IMR-90 (cell line): ENCODE results near the gene TNNC2.

ENCODE experiments used
- BHLHE40 ChIP-seq: fragments of 150-350 bp; IDR thresholded peaks from 2 replicates; pipeline ENCODE4 v1.6.1; 2016; ENCODE audit warnings: mild to moderate bottlenecking, low read depth, low read length
- CEBPB ChIP-seq: IDR thresholded peaks from 2 replicates; pipeline ENCODE4 v1.6.1; 2012; ENCODE audit warnings: low read depth, low read length, improper control_type of control experiment
- CHD1 ChIP-seq: IDR thresholded peaks from 2 replicates; pipeline ENCODE4 v1.6.1; 2012; ENCODE audit warnings: low read depth, low read length, improper control_type of control experiment
- CTCF ChIP-seq: conservative IDR thresholded peaks from 2 replicates; pipeline ENCODE4 v1.5.1; 2012; ENCODE audit warnings: mild to moderate bottlenecking, low read depth, low read length, improper control_type of control experiment
- ELK1 ChIP-seq: fragments of 150-350 bp; IDR thresholded peaks from 2 replicates; pipeline ENCODE4 v1.6.1; 2016; ENCODE audit warnings: low read depth, mild to moderate bottlenecking, low read length, moderate library complexity, borderline replicate concordance
- FOS ChIP-seq: fragments of 150-350 bp; IDR thresholded peaks from 2 replicates; pipeline ENCODE4 v1.6.1; 2016; ENCODE audit warnings: low read depth, low read length
- MAFK ChIP-seq: IDR thresholded peaks from 2 replicates; pipeline ENCODE4 v1.6.1; 2012; ENCODE audit warnings: low read depth, low read length, improper control_type of control experiment
- MAZ ChIP-seq: IDR thresholded peaks from 2 replicates; pipeline ENCODE4 v1.6.1; 2012; ENCODE audit warnings: low read depth, mild to moderate bottlenecking, low read length, improper control_type of control experiment, moderate library complexity, borderline replicate concordance
- POLR2A ChIP-seq: IDR thresholded peaks from 2 replicates; pipeline ENCODE4 v1.6.1; 2012; ENCODE audit warnings: mild to moderate bottlenecking, low read depth, low read length
- RAD21 ChIP-seq: IDR thresholded peaks from 2 replicates; pipeline ENCODE4 v1.6.1; 2012; ENCODE audit warnings: low read length, improper control_type of control experiment
- RCOR1 ChIP-seq: IDR thresholded peaks from 2 replicates; pipeline ENCODE4 v1.6.1; 2012; ENCODE audit warnings: mild to moderate bottlenecking, low read length, improper control_type of control experiment; ENCODE audit not compliant: insufficient replicate concordance
- RFX5 ChIP-seq: IDR thresholded peaks from 2 replicates; pipeline ENCODE4 v1.8.0; 2012; ENCODE audit warnings: low read depth, mild to moderate bottlenecking, low read length, moderate library complexity
- SMC3 ChIP-seq: fragments of 150-350 bp; IDR thresholded peaks from 2 replicates; pipeline ENCODE4 v1.6.1; 2016; ENCODE audit warnings: low read depth, mild to moderate bottlenecking, antibody characterized with exemption, low read length, moderate library complexity
- USF2 ChIP-seq: fragments of 150-350 bp; IDR thresholded peaks from 2 replicates; pipeline ENCODE4 v1.6.1; 2017; ENCODE audit warnings: mild to moderate bottlenecking, antibody characterized with exemption, low read length, low read depth

- TF ChIP-seq CTCF (no peak), SMC3 (no peak), USF2 (no peak), RCOR1 (no peak), POLR2A (no peak), CEBPB (no peak), MAZ (no peak), MAFK (no peak), BHLHE40 (no peak), FOS (no peak), ELK1 (no peak), RFX5 (no peak), RAD21 (no peak), CHD1 (no peak)
These were observed 14.1 kb downstream of the TNNC2 start for GRCh38 chr20:45813006-45813340.
